Stomach smooth muscle (tissue), 2 donors: ENCODE data around the gene LANCL2.
"Not testable (repeated sequence)": the region's sequence is repeated elsewhere in the genome, so short reads cannot be mapped to it uniquely, and the experiment has no call there.

Source experiments
- H3K27ac ChIP-seq: one replicate; pipeline ENCODE4 v1.7.0; 2013; ENCODE audit warnings: mild to moderate bottlenecking, low read length, inconsistent platforms
- H3K27me3 ChIP-seq, 2 donors: one replicate each; pipeline ENCODE4 v1.7.0; 2013; ENCODE audit warnings: low read length in 2 of 2; ENCODE audit not compliant: insufficient read depth in 2 of 2, control insufficient read depth in 1 of 2
- H3K36me3 ChIP-seq, 2 donors: one replicate each; pipeline ENCODE4 v1.7.0; 2013; ENCODE audit warnings: low read length in 2 of 2; ENCODE audit not compliant: control insufficient read depth in 2 of 2, insufficient read depth in 2 of 2
- H3K4me1 ChIP-seq: one replicate; pipeline ENCODE4 v1.7.0; 2013; ENCODE audit warnings: low read length; ENCODE audit not compliant: control insufficient read depth, insufficient read depth
- H3K4me3 ChIP-seq, 2 donors: one replicate each; pipeline ENCODE4 v1.7.0; 2013; ENCODE audit warnings: low read length in 2 of 2
- H3K9ac ChIP-seq, 2 donors: one replicate each; pipeline ENCODE4 v1.7.0; 2013; ENCODE audit warnings: low read length in 2 of 2, mild to moderate bottlenecking in 1 of 2
- H3K9me3 ChIP-seq, 2 donors: one replicate each; pipeline ENCODE4 v1.7.0; 2013; ENCODE audit warnings: low read length in 2 of 2; ENCODE audit not compliant: control insufficient read depth in 2 of 2
- donor health status: healthy.
- donor health status: Pancreatic carcinoma.

LANCL2 gene

GRCh38 chr7:55470261-55470660, 105.1 kb downstream of the LANCL2 start:
- Histone ChIP-seq H3K27me3 (no peaks in the 10 kb centered on the region), H3K27ac (no peak overlapping the region), H3K9ac (no peak overlapping the region), H3K4me3 (no peak overlapping the region), H3K36me3 (peaks cover 0 to 10% of the 10 kb centered on the region in 2 donors), H3K9me3 (no peaks in the 10 kb centered on the region), H3K4me1 (no peaks in the 10 kb centered on the region)

DNA sequence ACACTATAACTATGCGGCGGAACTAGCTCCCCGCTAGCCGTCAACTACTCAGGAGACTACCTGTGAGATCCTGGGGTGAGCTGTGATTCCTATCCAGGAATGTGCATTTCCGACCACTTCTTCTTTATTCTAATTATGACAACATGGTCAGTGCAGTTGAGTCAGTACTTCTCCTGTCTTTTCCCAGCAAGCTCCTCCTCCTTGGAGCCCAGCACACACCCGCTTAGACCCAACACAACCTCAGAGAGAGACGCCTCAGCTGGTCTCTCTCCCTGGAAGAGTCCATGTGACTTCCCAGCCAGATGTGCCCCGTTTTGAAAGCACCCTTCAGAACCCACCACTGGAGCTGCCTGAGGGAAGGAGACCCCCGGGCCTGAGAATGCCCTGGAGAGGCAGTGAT, 106.5 kb downstream of the LANCL2 start:
- H3K27ac ChIP-seq, H3K36me3 ChIP-seq, H3K4me3 ChIP-seq, H3K9me3 ChIP-seq, H3K27me3 ChIP-seq, H3K9ac ChIP-seq, H3K4me1 ChIP-seq: not testable (repeated sequence)

- not testable (repeated sequence) for H3K27me3 ChIP-seq, H3K36me3 ChIP-seq
Observed at GRCh38 chr7:55472406-55472805, 107.3 kb downstream of the LANCL2 start.

GRCh38 chr7:55472928-55473725, 108.0 kb downstream of the LANCL2 start:
- Histone ChIP-seq H3K4me1 (no peaks in the 10 kb centered on the region), H3K4me3 (no peak overlapping the region), H3K9ac (no peak overlapping the region), H3K27me3 (no peaks in the 10 kb centered on the region), H3K27ac (no peak overlapping the region), H3K36me3 (peaks cover 0 to 9% of the 10 kb centered on the region in 2 donors), H3K9me3 (no peaks in the 10 kb centered on the region)

More at GRCh38 chr7:55472406-55472805, 107.3 kb downstream of the LANCL2 start:
- not testable (repeated sequence) for H3K9ac ChIP-seq, H3K27ac ChIP-seq, H3K4me3 ChIP-seq, H3K4me1 ChIP-seq, H3K9me3 ChIP-seq

- no peak overlapping the region for H3K9ac ChIP-seq
- peaks cover 0 to 6% of the 10 kb centered on the region in 2 donors for H3K36me3 ChIP-seq
- H3K4me1 ChIP-seq: no peaks in the 10 kb centered on the region
- no peak overlapping the region for H3K4me3 ChIP-seq
- no peak overlapping the region for H3K27ac ChIP-seq
- H3K27me3 ChIP-seq: no peaks in the 10 kb centered on the region
- H3K9me3 ChIP-seq: no peaks in the 10 kb centered on the region
Observed at GRCh38 chr7:55473932-55474331, 108.8 kb downstream of the LANCL2 start.

DNA sequence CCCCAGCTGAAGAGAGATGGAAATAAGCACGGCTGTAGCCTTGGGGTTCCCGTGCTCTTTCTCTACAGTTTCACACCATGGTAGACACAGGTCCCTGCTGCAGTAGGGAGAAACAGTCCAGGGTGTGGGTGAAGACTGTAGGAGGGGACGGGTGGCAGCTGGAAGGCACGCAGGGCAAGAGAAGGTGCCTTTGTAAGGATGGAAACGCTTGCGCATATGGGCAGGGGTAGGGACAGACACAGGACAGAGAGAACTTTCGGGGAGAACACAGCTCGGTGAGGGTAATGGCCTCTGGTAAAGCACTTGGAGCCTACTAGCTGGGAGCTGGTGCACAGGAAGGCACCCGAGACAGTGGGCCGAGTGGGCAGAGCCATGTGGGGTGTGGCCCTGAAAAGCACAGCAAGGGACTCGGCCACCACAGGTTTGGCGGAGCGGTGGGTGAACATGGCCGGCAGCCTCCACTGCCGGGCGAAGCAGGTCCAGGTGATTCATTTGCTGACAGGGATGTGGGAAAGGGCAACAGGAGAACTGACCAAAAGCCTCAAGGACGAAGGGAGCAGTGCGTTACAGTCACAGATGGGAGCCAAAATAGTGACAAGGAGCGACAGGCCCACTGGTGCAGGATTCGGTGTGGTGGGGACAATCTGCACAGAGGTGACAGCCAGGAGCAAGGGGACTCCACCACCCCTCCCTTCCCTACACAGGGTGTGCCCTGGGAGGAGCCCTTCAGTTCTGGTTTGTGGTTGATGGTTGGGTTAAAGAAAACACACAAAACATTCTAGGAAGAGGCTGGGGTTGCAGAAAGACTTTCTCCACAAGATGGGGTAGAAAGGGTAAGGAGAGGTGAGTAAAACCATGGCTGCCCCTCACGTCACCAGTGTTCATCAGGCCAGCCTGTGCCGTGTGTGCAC, 110.1 kb downstream of the LANCL2 start:
- no peaks in the 10 kb centered on the region for H3K4me1 ChIP-seq
- no peak overlapping the region for H3K9ac ChIP-seq
- H3K27me3 ChIP-seq: no peaks in the 10 kb centered on the region
- H3K27ac ChIP-seq: no peak overlapping the region
- peaks cover 0 to 6% of the 10 kb centered on the region in 2 donors for H3K36me3 ChIP-seq
- no peaks in the 10 kb centered on the region for H3K9me3 ChIP-seq
- H3K4me3 ChIP-seq: no peak overlapping the region

DNA sequence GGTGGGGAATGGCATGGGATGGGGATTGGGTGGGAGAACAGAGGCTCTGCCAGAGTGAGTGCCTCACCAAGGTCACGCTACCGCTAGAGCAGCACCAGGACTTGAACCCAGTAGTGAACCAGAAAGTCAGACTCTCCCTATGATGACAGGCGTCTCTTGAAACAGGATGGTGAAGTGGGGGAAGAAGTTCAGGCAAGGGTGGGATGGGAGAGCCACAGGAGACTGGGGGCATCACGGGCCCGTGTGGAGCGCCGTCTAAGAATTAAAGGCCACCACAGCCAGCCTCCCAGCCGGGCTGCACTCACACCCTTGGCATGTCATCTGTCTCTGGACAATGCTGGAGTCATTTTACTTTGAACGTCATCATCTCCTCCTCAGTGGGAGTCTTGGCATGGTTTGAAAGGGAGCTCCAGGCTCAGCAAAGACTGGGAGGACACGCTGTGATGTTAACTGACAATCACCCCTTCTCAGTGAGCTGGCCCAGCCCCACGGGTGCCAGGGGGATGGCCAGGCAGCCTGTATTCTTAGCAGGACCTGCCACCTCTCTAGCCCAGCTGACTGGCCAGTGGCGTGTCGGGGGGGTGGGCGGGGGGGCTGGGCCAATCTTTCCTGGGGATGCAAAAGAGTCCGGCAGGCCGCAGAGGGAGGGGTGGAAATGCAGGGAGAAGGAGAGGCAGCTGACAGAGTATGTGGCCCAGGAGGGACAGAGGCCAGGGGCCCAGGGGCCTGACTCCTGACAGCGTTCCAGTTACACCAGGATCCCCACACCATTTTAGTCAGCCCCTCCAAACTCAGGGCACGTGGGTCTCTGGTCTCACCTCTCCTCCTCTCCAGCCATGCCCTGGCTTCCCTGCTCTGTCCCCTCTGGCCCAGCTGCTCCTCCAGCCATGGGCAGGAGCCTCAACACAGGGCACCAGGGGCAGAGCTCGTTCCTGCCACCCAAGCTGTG, 111.0 kb downstream of the LANCL2 start:
- H3K4me3 ChIP-seq: no peak overlapping the region
- no peak overlapping the region for H3K9ac ChIP-seq
- H3K36me3 ChIP-seq: peaks cover 0 to 5% of the 10 kb centered on the region in 2 donors
- no peak overlapping the region for H3K27ac ChIP-seq
- no peaks in the 10 kb centered on the region for H3K9me3 ChIP-seq
- no peaks in the 10 kb centered on the region for H3K4me1 ChIP-seq
- H3K27me3 ChIP-seq: no peaks in the 10 kb centered on the region

DNA sequence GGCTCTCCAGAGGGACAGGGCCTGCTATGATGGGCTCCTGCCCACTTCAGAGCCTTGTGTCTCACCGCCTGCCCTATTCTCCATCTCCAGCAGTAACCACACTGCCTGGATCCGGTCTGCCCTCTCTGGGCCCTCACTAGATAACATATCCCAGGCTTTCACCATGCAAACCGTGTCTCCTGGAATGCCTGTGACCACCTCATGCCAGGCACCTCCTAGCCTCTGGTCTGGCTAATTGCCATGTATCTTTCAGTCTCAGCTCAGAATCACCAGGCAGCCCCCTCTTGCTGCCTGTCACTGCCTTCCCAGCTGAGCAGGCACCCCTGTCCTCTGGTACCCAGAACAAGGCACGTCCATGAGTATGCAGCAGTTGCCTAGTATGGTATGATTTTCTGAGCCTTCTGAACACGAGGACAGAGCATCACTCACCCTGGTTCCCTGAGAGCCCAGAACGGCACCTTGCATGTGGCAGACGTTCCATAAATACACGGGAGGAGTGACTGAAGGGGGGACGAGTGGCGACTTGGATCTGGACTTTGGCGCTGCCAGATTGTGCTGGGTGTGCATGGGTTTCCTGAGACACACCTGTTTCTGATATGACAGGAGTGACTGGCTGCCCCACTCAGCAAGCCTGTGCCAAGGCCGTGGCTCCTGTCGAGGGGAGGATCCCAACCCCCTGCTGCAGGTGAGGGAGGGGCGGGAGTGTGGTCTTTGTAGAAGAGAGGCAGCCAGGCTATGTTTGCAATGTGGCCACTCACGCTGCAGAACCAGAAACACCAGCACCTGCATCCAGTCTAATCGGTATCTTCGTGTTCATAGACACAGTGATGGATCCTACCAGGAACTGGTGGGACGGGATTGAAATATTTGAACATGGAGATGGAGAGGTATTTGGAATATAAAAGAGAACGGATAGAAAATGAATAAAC, 112.0 kb downstream of the LANCL2 start:
- Histone ChIP-seq H3K4me1 (no peaks in the 10 kb centered on the region), H3K36me3 (peaks cover 0 to 5% of the 10 kb centered on the region in 2 donors), H3K9me3 (no peaks in the 10 kb centered on the region), H3K27me3 (no peaks in the 10 kb centered on the region), H3K4me3 (no peak overlapping the region), H3K9ac (no peak overlapping the region), H3K27ac (no peak overlapping the region)

- Histone ChIP-seq H3K9ac (no peak overlapping the region), H3K4me3 (no peak overlapping the region), H3K27me3 (no peaks in the 10 kb centered on the region), H3K27ac (no peak overlapping the region), H3K9me3 (no peaks in the 10 kb centered on the region), H3K36me3 (peaks cover 0 to 5% of the 10 kb centered on the region in 2 donors), H3K4me1 (no peaks in the 10 kb centered on the region)
Observed at GRCh38 chr7:55477781-55478374, 112.7 kb downstream of the LANCL2 start.
